Uterus (tissue), 4 donors: ENCODE results near the gene GPR31. TPM values are rescaled to one million over a fixed set of nuclear protein-coding genes. Genes with fewer than 3 reads are reported as not detected.

Experiments used
- DNase-seq, 2 donors: peaks; one replicate each; pipeline ENCODE4 v3.0.0-alpha.2; 2019 to 2020
- H3K27ac ChIP-seq, 2 donors: fragments of 200-600 bp; sonication (generic); 1 replicate in 1 of 2; 2 replicates in 1 of 2; pipeline ENCODE4 v1.5.1; 2016 to 2018
- H3K27me3 ChIP-seq, 2 donors: fragments of 200-600 bp; sonication (generic); one replicate each; pipeline ENCODE4 v1.5.1; 2018 to 2019; ENCODE audit warnings: control low read depth in 1 of 2
- H3K36me3 ChIP-seq, 2 donors: fragments of 200-600 bp; sonication (generic); one replicate each; pipeline ENCODE4 v1.5.1; 2019; ENCODE audit warnings: control low read depth in 1 of 2
- H3K4me1 ChIP-seq, 2 donors: fragments of 200-600 bp; sonication (generic); one replicate each; pipeline ENCODE4 v1.5.1; 2018 to 2019; ENCODE audit warnings: control low read depth in 1 of 2
- H3K4me3 ChIP-seq, 2 donors: fragments of 200-600 bp; sonication (generic); 1 replicate in 1 of 2; 2 replicates in 1 of 2; pipeline ENCODE4 v1.5.1; 2018 to 2019; ENCODE audit warnings: mild to moderate bottlenecking in 1 of 2
- H3K9me3 ChIP-seq, 2 donors: fragments of 200-600 bp; sonication (generic); one replicate each; pipeline ENCODE4 v1.5.1; 2019; ENCODE audit warnings: control low read depth in 1 of 2
- CTCF ChIP-seq, 4 experiments: fragments of 200-600 bp in 2 of 4; fragments of 450-650 bp in 2 of 4; sonication (generic) in 2 of 4; IDR thresholded peaks; one replicate each; pipeline ENCODE4 v1.5.1; 2016 to 2019; ENCODE audit warnings: antibody characterized with exemption in 4 of 4, mild to moderate bottlenecking in 2 of 4, moderate library complexity in 1 of 4
- POLR2A ChIP-seq, 2 donors: fragments of 450-650 bp; IDR thresholded peaks; one replicate each; pipeline ENCODE4 v1.6.1; 2016; ENCODE audit warnings: antibody characterized with exemption in 2 of 2, mild to moderate bottlenecking in 1 of 2, moderate library complexity in 1 of 2
- intact Hi-C: fragments of 100-400 bp; cut with DNase I; formaldehyde crosslinking; loops from one replicate; pipeline ENCODE4 v1.15.1; 2023; ENCODE audit warnings: low total_unique reads
- total RNA-seq, 4 donors: library from RNA; depleted of rRNA in 3 of 4; stranded (reverse); fragments of >200 nt in 3 of 4; gene quantifications; one replicate each; pipeline versions ENCODE4 v1.1.0 to v1.2.4, GENCODE V29; 2014 to 2023
- donor health status: DM: yes; HTN: yes; CAD: no.

GPR31 gene
- total RNA-seq, 4 donors from 2014 or later: not detected

DNA sequence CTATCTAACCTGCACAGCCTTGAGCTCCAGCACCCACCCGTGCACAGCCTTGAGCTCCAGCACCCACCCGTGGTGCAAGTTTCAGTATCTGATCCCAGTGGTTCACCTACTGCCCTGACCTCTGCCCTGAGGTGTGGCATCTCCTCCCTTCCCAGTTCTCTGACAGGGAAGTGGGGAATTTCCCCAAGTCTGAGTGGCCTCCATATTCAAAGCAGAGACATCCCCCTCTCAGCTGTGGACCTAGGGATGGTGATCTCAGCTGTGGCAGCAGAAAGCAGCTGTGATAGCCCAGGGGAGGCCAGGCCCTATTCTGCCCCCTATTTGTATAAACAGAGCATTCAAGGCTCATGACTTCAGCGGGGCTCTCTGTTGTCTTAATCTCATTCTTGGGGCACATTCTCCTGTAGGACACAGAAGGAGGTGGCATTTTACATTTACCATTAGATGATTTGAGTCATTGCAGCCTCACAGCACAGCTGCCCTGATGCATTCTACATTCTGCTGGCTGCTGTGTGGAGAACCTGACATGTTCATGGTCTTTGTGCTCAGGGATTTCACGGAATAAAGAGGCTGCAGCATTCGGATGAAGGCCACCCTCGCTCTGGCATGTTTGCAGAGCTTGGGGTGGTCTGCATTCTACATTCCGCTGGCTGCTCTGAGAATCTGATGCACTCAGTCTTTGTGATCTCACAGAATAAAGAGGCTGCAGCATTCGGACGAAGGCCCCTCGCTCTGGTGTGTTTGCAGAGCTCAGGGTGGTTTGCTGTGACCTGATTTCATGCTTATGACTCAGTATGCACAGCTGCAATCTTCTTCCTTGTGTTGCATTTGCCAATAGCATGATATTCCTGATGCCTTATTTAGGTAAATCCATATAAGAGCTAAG, 16.9 kb downstream of the GPR31 start:
- no peak for TF ChIP-seq POLR2A (IDR thresholded peaks at IDR 0.05)
- Histone ChIP-seq H3K4me1 (no peaks in the 10 kb centered on the region), H3K27ac (no peak overlapping the region), H3K9me3 (no peaks in the 10 kb centered on the region), H3K36me3 (no peaks in the 10 kb centered on the region), H3K27me3 (no peaks in the 10 kb centered on the region), H3K4me3 (no peak overlapping the region)
- intact Hi-C loops: loop anchor here (10.0 kb wide), 1 partner anchor 366 kb away; no protein-coding TSS in a partner anchor
- DNase-seq: no peak

DNA sequence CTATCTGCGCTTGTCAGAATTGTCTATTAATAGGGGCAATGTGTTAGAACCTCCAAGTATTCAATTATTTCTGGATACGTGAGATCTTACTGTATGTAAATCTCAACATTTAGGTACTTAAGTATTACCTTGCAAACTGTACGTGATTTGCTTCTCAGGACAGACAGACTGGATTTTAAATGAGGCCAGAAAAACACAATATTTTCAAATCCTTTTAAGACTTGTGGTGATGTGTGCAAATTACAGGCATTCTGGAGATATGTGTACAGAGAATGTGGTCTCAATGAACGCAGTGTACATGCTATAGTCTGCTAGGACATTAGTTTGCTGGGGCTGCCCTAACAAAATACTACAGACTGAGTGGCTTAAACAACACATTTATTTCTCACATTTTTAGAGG, 18.0 kb downstream of the GPR31 start:
- H3K36me3 ChIP-seq: no peaks in the 10 kb centered on the region
- H3K27ac ChIP-seq: no peak overlapping the region
- TF ChIP-seq POLR2A (IDR thresholded peaks at IDR 0.05) (no peak), CTCF (IDR thresholded peaks at IDR 0.05) (no peak)
- DNase-seq: no peak
- intact Hi-C loops: loop anchor here (10.0 kb wide), 1 partner anchor 365 kb away; no protein-coding TSS in a partner anchor
- no peaks in the 10 kb centered on the region for H3K9me3 ChIP-seq
- H3K4me1 ChIP-seq: no peaks in the 10 kb centered on the region
- no peaks in the 10 kb centered on the region for H3K27me3 ChIP-seq
- no peak overlapping the region for H3K4me3 ChIP-seq

DNA sequence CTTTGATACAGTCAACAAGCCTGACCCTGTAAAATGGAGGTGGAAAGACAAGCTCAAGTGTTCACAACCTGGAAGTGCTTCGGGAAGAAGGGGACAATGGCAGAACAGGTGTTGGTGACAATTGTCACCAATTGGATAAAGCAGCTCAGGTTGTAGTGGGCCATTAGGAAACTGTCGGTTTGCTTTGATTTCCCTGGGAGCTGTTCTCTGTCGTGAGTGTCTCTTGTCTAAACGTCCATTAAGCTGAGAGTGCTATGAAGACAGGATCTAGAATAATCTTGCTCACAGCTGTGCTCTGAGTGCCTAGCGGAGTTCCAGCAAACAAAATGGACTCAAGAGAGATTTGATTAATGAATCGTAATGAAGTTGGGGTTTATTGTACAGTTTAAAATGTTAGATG, 19.9 kb downstream of the GPR31 start:
- TF ChIP-seq CTCF (IDR thresholded peaks at IDR 0.05): no peak
- TF ChIP-seq POLR2A (IDR thresholded peaks at IDR 0.05): no peak
- Histone ChIP-seq H3K36me3 (no peaks in the 10 kb centered on the region), H3K27ac (no peak overlapping the region), H3K9me3 (no peaks in the 10 kb centered on the region), H3K4me3 (no peak overlapping the region), H3K27me3 (no peaks in the 10 kb centered on the region), H3K4me1 (no peaks in the 10 kb centered on the region)
- no peak for DNase-seq
- intact Hi-C loops: no loop called here

DNA sequence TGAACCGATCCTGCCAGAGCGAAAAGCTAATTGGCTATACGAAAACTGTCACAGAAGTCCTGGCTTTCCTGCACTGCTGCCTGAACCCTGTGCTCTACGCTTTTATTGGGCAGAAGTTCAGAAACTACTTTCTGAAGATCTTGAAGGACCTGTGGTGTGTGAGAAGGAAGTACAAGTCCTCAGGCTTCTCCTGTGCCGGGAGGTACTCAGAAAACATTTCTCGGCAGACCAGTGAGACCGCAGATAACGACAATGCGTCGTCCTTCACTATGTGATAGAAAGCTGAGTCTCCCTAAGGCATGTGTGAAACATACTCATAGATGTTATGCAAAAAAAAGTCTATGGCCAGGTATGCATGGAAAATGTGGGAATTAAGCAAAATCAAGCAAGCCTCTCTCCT, 20.7 kb downstream of the GPR31 start:
- Histone ChIP-seq H3K36me3 (no peaks in the 10 kb centered on the region), H3K9me3 (no peaks in the 10 kb centered on the region), H3K4me1 (no peaks in the 10 kb centered on the region), H3K27ac (no peak overlapping the region), H3K27me3 (no peaks in the 10 kb centered on the region), H3K4me3 (no peak overlapping the region)
- no peak for DNase-seq
- TF ChIP-seq POLR2A (IDR thresholded peaks at IDR 0.05): no peak
- TF ChIP-seq CTCF (IDR thresholded peaks at IDR 0.05): no peak
- intact Hi-C loops: no loop called here

DNA sequence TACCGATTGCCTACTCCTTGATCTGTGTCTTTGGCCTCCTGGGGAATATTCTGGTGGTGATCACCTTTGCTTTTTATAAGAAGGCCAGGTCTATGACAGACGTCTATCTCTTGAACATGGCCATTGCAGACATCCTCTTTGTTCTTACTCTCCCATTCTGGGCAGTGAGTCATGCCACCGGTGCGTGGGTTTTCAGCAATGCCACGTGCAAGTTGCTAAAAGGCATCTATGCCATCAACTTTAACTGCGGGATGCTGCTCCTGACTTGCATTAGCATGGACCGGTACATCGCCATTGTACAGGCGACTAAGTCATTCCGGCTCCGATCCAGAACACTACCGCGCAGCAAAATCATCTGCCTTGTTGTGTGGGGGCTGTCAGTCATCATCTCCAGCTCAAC, 21.4 kb downstream of the GPR31 start:
- no peak for TF ChIP-seq POLR2A (IDR thresholded peaks at IDR 0.05)
- Histone ChIP-seq H3K4me1 (no peaks in the 10 kb centered on the region), H3K4me3 (no peak overlapping the region), H3K36me3 (no peaks in the 10 kb centered on the region), H3K27ac (no peak overlapping the region), H3K9me3 (no peaks in the 10 kb centered on the region), H3K27me3 (no peaks in the 10 kb centered on the region)
- intact Hi-C loops: no loop called here
- DNase-seq: no peak

- Histone ChIP-seq H3K4me3 (no peak overlapping the region), H3K9me3 (no peaks in the 10 kb centered on the region), H3K27me3 (no peaks in the 10 kb centered on the region), H3K4me1 (no peaks in the 10 kb centered on the region), H3K36me3 (no peaks in the 10 kb centered on the region), H3K27ac (no peak overlapping the region)
- no peak for DNase-seq
- intact Hi-C loops: no loop called here
- TF ChIP-seq CTCF (IDR thresholded peaks at IDR 0.05) (no peak), POLR2A (IDR thresholded peaks at IDR 0.05) (no peak)
These were observed 23.1 kb downstream of the GPR31 start for GRCh38 chr6:167134448-167135328.
